ENCODE results near the gene GNAQ. TPM values are rescaled to one million over a fixed set of nuclear protein-coding genes. Genes with fewer than 3 reads are reported as not detected.

Gene GNAQ
- total RNA-seq, 1 experiment from 2014 or later = 28.7 TPM

DNA sequence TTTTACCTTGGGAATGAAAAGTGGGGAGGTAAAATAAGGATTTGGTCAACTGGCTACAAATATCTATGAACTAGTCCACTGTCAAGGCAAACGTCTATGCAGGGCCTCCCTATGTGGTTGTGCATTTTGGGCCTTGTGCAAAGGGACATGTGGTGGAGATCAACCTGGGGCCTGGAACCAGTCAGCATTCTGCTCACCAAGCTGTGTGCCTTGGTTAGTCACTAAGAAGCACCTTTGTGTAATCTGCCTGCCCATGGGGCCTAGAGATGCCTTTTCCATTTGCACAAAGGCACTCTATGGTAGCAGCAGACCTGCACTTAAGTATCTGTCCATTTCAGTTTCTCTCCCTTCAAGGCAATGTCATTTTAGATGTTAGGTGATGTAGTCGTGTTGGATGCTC lies 184.0 kb downstream of the GNAQ start:
- no peak for TF ChIP-seq RAD21 (IDR thresholded peaks at IDR 0.05; ENCODE audit: low read depth)
- TF ChIP-seq JUND (IDR thresholded peaks at IDR 0.05) = no peak
- TF ChIP-seq REST (IDR thresholded peaks at IDR 0.05; ENCODE audit: low read depth) = no peak
- no peak for TF ChIP-seq POLR2A (IDR thresholded peaks at IDR 0.05; ENCODE audit: borderline replicate concordance, extremely low read depth, insufficient read depth, insufficient read length)
- no peak for TF ChIP-seq SIN3A (IDR thresholded peaks at IDR 0.05; ENCODE audit: low read depth)
- no peak for TF ChIP-seq CTCF (IDR thresholded peaks at IDR 0.05 in 2 of 3, conservative IDR thresholded peaks at IDR 0.05 in 1 of 3; ENCODE audit: borderline replicate concordance in 1 of 3, insufficient read depth in 1 of 3, low read depth in 2 of 3, low read length in 2 of 3)
- no peak for TF ChIP-seq ZNF274 (IDR thresholded peaks at IDR 0.05; ENCODE audit: low read depth, low read length)
- no peak for TF ChIP-seq EZH2phosphoT487 (IDR thresholded peaks at IDR 0.05; ENCODE audit: borderline replicate concordance)
- no peak for TF ChIP-seq CBX3 (IDR thresholded peaks at IDR 0.05; ENCODE audit: low read depth)
- no peak for TF ChIP-seq FOSL1 (IDR thresholded peaks at IDR 0.05; ENCODE audit: low read depth)
- no peak for TF ChIP-seq YY1 (IDR thresholded peaks at IDR 0.05; ENCODE audit: extremely low read depth, insufficient replicate concordance, low read depth, low read length)
- TF ChIP-seq, protein P1, sequence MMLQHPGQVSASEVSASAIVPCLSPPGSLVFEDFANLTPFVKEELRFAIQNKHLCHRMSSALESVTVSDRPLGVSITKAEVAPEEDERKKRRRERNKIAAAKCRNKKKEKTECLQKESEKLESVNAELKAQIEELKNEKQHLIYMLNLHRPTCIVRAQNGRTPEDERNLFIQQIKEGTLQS (IDR thresholded peaks at IDR 0.05) = no peak
- TF ChIP-seq, protein P2, sequence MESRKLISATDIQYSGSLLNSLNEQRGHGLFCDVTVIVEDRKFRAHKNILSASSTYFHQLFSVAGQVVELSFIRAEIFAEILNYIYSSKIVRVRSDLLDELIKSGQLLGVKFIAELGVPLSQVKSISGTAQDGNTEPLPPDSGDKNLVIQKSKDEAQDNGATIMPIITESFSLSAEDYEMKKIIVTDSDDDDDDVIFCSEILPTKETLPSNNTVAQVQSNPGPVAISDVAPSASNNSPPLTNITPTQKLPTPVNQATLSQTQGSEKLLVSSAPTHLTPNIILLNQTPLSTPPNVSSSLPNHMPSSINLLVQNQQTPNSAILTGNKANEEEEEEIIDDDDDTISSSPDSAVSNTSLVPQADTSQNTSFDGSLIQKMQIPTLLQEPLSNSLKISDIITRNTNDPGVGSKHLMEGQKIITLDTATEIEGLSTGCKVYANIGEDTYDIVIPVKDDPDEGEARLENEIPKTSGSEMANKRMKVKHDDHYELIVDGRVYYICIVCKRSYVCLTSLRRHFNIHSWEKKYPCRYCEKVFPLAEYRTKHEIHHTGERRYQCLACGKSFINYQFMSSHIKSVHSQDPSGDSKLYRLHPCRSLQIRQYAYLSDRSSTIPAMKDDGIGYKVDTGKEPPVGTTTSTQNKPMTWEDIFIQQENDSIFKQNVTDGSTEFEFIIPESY (IDR thresholded peaks at IDR 0.05; ENCODE audit: extremely low read depth, insufficient replicate concordance, low read length) = no peak
- TF ChIP-seq EZH2 (IDR thresholded peaks at IDR 0.05) = no peak
- TF ChIP-seq CEBPB (IDR thresholded peaks at IDR 0.05; ENCODE audit: low read depth) = no peak
- TF ChIP-seq, protein P3, sequence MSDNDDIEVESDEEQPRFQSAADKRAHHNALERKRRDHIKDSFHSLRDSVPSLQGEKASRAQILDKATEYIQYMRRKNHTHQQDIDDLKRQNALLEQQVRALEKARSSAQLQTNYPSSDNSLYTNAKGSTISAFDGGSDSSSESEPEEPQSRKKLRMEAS (IDR thresholded peaks at IDR 0.05) = no peak
- no peak for TF ChIP-seq ZFX (IDR thresholded peaks at IDR 0.05)
- no peak for TF ChIP-seq TCF7L2 (IDR thresholded peaks at IDR 0.05; ENCODE audit: borderline replicate concordance, extremely low read depth, insufficient read depth, insufficient read length)
- H3K9me3 ChIP-seq (ENCODE audit: control insufficient read depth in 1 of 2, insufficient read depth in 1 of 2, low read depth in 1 of 2, low read length in 2 of 2) = no peaks in the 10 kb centered on the region
- no peaks in the 10 kb centered on the region for H4K20me1 ChIP-seq (ENCODE audit: insufficient read depth)
- no peaks in the 10 kb centered on the region for H3K27me3 ChIP-seq (ENCODE audit: insufficient read depth, low read length)
- H3K27ac ChIP-seq (ENCODE audit: low read depth, low read length) = no peak overlapping the region
- ChIA-PET POLR2A (no interaction called here), CTCF (no interaction called here), RAD21 (ENCODE audit: low non-redundant PET in 1 of 2, low total read pairs in 2 of 2, uncharacterized antibody in 2 of 2, unreplicated experiment in 2 of 2) (no interaction called here)
- H3K79me2 ChIP-seq (ENCODE audit: insufficient read depth, low read length) = no peaks in the 10 kb centered on the region
- ATAC-seq (no peak), DNase-seq (ENCODE audit: low read depth, low spot score) (no peak)
- BruUV-seq (replicated peaks) = no TSS peak
- intact Hi-C loops (cut with micrococcal nuclease) = loop anchor here (10.0 kb wide), 1 partner anchor 187 kb away; the partner anchor contains the start of gene GNAQ
- no peaks in the 10 kb centered on the region for H3K36me3 ChIP-seq (ENCODE audit: control insufficient read depth in 1 of 2, insufficient read depth in 2 of 2, low read length in 2 of 2)
- H3K9ac ChIP-seq (ENCODE audit: low read length) = no peak overlapping the region
- H3K4me1 ChIP-seq (ENCODE audit: control insufficient read depth in 1 of 2, insufficient read depth in 2 of 2, low read length in 2 of 2) = peaks cover 0 to 8% of the 10 kb centered on the region in 2 experiments; a peak in 1 of 4 replicates
- H3K4me3 ChIP-seq (replicated peaks in 1 of 2; ENCODE audit: low read depth in 1 of 2, low read length in 2 of 2) = no peak overlapping the region
- no peak overlapping the region for H3K4me2 ChIP-seq (ENCODE audit: low read length)
- no peaks in the 10 kb centered on the region for H3K9me2 ChIP-seq (ENCODE audit: insufficient read depth)
- no peak overlapping the region for H2AFZ ChIP-seq (ENCODE audit: low read depth, low read length, poor library complexity, severe bottlenecking)
